HG03558 (cell line): ENCODE data around the gene CSGALNACT2.

ENCODE experiments used
- ATAC-seq: cut with Tn5 transposase; IDR thresholded peaks from one replicate; pipeline ENCODE4 v1.9.1; 2021; ENCODE audit warnings: moderate number of reproducible peaks; ENCODE audit not compliant: unreplicated experiment; ENCODE audit errors: extremely low read depth

The CSGALNACT2 gene

DNA sequence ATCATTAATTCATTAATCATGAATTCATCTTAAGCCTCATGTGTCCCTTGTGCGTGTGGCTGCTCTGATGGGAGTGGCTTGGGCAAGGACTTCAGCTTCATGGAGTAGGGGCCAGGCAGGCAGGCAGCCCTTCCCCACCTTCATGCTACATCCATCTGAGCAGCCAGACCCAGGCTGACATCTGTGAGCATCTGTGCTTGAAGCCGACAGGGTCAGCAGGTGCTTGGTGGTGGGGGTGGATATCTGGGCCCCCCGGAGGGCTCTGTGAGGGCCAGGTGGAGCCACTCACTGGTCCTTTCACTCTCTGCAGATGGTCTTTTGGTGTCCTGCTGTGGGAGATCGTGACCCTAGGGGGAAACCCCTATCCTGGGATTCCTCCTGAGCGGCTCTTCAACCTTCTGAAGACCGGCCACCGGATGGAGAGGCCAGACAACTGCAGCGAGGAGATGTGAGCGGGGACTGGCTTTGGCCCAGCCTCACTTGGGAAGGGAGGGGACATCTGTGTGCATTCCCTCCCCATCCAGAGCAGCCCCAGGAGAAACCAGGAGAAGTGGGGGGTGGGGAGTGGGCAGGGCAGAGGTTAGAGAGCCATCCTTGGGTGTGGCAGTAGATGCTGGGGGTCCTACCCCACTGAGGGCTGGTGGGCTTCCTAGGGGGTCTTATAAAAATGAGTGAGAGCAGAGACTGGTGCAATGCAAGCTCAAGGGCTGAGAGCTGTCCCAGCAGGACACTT is 14.7 kb upstream of the CSGALNACT2 start:
- no peak for ATAC-seq

DNA sequence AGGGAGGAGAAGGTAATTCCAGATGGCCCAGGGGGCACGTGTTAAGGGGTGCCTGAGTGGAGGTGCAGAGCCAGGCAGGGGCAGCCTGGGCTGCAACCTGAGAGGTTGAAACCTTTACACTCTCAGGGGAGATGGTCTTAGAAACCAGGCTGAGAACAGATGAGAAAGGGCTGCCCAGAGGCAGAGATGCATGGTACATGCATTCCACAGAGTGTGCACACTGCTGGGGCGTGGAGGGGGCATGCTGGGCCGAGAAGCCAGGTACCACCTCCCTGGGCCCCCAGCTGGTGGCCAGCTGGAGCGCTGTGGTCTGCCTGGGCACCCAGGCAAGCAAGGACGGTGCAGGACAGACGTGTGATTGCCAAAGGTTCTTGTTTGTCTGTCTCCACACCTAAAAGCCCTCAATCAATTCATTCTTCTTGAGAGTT is 14.1 kb upstream of the CSGALNACT2 start:
- ATAC-seq = no peak

DNA sequence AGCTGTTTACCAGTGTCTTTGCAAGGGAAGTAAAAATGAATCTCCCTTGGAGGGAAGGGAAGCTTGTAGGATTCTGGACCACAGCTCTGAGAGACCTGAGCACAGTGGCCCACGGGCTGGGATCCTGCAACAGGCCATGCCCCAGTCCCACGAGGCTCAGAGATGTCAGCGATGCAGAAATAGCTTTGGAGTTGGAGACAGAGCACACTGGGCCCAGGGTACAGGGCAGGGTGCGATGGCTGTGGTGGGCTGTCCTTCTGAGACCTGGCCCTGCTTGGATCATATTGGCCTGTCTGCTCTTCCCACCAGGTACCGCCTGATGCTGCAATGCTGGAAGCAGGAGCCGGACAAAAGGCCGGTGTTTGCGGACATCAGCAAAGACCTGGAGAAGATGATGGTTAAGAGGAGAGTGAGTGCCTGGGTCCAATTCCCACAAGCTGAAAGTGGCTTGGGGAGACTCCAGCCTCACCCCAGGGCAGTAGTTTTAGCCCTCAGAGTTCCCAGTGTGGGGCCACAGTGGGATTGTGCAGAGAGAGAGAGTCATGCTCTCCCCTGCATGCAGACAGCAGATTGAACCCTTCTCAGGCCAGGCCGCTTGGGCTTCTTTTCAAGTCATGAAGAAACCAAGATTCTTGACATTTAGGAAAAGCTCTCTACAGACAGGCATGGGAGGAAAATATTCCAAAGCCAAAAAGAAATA is 13.5 kb upstream of the CSGALNACT2 start:
- ATAC-seq = no peak

DNA sequence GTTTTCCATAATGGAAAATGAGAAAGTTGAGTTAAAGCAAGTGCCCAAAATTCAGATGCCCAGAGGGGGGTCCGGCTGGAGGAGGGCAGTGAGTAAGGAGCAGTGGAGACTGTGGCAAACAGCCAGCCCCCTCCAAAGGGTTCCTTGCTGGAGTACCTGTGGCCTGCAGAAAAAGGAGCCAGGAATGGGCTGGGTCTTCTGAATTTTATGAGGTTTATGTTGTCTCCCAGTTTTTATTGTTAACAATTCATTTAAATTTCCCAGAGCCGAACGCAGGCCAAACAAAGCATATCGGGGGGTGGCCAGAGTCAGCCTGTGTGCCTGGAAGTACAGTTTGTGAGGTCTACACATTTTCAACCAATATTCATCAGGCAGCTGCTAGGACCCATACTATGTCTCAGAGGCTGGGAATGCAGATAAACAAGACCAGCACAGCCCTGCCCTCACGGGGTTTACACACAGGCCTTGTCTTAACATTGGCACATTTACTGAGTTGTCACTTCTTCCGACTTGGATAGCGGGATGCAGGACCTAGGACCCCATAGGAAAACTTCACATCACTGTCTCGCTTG is 12.9 kb upstream of the CSGALNACT2 start:
- no peak for ATAC-seq

DNA sequence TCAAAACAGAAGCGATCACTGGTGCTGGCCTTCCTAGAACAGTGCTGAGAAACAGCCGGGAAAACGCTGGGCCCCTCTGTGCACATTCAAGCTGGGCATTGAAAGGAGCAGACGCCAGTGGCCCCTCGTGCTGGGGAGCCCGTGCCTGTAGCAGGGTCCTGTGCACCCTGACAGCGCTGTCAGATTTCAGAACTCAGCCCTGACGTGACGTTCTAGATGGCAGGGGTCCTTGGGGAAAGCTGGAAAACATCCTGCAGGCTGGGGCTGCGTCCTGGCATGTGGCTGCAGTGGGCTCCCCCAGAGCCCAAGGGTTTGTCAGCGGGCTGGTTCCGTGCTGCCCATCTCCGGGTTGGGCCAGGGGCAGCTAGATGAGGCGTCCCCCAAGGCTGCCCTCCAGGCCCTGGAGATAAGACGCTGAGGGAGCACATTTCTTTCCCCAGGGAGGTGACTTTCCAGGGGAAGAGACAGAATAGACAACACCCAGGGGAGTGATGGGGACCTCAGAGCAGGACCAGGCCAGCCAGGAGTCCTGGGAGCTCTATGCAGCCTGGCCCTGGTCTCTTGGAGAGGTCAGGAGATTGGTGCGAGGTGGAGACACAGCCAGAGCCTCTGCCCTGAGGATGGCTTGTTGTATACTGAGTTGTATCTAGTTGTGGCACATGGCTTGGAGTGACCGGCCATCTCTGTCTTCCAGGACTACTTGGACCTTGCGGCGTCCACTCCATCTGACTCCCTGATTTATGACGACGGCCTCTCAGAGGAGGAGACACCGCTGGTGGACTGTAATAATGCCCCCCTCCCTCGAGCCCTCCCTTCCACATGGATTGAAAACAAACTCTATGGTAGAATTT is 12.1 kb upstream of the CSGALNACT2 start:
- ATAC-seq = no peak

DNA sequence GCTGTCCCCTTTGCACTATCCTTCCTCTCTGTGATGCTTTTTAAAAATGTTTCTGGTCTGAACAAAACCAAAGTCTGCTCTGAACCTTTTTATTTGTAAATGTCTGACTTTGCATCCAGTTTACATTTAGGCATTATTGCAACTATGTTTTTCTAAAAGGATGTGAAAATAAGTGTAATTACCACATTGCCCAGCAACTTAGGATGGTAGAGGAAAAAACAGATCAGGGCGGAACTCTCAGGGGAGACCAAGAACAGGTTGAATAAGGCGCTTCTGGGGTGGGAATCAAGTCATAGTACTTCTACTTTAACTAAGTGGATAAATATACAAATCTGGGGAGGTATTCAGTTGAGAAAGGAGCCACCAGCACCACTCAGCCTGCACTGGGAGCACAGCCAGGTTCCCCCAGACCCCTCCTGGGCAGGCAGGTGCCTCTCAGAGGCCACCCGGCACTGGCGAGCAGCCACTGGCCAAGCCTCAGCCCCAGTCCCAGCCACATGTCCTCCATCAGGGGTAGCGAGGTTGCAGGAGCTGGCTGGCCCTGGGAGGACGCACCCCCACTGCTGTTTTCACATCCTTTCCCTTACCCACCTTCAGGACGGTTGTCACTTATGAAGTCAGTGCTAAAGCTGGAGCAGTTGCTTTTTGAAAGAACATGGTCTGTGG is 11.4 kb upstream of the CSGALNACT2 start:
- ATAC-seq = no peak

DNA sequence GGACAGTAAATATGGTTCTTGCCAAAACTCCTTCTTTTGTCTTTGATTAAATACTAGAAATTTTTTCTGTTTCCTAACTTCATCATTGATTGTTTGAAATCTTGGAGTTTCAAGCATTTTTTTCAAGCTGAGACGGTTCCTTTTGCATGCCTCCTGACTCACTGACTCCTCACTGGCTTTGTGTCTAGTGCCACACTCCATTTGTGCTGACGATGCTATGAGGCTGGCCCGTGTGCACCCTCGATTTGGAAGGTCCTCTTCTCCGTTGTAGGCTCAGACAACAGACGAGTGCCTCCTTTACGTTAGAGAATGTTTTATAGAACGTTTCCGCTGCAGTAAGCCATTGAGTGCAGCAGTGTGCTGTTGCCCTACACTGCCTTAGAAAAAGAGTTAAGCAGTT is 10.8 kb upstream of the CSGALNACT2 start:
- ATAC-seq = no peak

DNA sequence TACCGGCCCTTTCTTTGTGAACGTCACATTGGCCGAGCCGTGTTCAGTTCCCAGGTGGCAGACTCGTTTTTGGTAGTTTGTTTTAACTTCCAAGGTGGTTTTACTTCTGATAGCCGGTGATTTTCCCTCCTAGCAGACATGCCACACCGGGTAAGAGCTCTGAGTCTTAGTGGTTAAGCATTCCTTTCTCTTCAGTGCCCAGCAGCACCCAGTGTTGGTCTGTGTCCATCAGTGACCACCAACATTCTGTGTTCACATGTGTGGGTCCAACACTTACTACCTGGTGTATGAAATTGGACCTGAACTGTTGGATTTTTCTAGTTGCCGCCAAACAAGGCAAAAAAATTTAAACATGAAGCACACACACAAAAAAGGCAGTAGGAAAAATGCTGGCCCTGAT is 9.9 kb upstream of the CSGALNACT2 start:
- no peak for ATAC-seq

DNA sequence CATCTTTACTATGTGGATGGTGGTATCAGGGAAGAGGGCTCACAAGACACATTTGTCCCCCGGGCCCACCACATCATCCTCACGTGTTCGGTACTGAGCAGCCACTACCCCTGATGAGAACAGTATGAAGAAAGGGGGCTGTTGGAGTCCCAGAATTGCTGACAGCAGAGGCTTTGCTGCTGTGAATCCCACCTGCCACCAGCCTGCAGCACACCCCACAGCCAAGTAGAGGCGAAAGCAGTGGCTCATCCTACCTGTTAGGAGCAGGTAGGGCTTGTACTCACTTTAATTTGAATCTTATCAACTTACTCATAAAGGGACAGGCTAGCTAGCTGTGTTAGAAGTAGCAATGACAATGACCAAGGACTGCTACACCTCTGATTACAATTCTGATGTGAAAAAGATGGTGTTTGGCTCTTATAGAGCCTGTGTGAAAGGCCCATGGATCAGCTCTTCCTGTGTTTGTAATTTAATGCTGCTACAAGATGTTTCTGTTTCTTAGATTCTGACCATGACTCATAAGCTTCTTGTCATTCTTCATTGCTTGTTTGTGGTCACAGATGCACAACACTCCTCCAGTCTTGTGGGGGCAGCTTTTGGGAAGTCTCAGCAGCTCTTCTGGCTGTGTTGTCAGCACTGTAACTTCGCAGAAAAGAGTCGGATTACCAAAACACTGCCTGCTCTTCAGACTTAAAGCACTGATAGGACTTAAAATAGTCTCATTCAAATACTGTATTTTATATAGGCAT is 9.1 kb upstream of the CSGALNACT2 start:
- peak; percentile 79 for ATAC-seq

DNA sequence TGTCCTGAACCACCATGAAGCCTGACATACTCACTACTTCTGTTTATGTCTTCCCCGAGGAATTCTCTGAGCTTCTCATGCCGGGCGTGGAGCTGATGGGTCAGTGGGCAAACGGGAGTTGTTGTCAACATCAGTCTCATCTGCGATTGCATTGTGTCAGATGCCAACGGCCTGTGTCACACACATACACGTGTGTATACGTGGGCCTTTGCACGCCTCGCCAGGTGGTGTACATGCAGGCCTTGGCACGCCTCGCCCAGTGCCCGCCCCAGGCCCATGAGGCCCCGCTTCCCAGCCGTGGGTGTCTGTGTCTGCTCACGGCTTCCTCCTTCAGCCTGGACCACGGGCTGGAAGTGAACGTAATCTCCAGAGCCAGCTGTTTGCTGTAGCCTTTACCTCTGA is 7.5 kb upstream of the CSGALNACT2 start:
- no peak for ATAC-seq

DNA sequence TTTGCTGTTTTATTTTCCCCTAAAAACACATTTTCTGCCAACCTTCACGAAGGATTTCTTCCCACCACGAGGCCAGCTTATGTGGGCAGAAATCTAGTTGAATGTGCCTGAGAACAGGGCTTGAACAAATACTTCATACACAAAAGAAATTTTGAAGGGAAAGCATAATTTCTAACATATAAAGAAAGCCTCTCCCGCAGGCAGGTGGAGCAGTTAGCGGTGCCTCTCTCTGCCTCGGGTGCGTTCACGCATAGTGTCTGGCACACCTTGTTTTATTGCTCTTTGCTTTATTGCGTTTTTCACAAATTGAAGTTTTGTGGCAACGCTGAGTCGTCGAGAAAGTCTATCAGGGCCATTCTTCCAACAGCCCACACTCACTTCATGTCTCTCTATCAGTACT is 7.0 kb upstream of the CSGALNACT2 start:
- ATAC-seq = no peak

DNA sequence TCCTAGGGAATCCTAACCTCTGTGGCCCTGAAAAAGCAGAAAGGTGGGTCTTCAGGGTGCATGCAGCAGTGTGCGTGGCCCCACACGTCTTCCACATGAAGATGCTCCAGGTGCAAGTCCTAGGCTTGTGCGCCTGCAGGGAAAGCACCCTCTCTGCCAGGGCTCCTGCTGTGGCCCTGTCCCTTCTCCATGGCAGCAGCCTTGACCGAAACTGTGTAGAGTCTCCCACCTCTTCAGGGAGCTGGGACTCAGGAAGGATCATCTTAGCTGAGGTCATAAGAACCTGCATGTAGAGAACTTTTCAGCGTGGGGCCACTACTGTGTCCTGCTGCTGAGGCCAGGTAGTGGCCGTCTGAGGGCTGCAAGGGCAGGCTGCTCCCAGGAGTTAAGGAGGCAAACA is 6.3 kb upstream of the CSGALNACT2 start:
- no peak for ATAC-seq

DNA sequence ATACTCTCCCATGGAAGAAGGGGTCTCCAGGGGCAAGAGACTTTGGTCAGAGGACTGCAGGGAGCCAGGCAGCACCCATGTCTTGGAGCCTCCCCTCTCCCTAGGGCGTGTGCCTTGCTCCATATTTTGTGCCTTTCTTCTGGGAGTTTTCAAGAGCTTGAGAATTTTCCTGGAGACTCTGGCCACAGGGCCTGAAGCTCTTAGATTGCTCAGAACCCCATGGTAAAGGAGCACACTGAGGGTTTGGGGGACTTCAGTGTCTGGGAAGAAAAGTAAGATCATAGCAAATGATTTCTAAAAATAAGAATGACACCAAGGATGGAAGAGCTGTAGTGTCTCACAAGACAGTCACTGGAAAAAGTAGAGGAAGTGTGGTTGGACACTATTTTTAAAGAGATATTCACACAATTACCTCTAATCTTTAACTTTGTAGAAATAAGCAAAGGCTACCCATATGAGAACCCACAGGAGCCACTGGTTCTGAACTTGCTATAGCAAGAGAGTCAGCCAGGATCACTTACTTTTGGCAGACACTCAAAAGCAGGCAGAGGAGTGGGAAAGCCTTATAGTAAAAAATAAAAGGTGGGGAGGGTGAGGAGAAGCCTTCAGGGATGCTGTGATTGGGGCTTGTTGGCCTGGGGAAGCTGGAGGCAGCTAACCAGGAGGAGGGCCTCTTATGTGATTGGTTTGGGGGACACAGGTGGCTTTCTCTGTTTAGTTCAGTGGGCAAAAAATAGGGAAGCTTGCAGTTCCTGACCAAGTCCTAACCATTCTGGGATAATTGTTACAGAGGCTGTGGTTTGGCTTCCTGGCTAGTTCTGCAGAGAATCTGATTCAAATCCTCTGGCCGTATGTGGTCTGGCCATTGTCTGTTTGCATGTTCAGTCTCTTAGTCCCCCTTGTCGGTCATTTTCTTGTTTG is 5.1 kb upstream of the CSGALNACT2 start:
- ATAC-seq = no peak

DNA sequence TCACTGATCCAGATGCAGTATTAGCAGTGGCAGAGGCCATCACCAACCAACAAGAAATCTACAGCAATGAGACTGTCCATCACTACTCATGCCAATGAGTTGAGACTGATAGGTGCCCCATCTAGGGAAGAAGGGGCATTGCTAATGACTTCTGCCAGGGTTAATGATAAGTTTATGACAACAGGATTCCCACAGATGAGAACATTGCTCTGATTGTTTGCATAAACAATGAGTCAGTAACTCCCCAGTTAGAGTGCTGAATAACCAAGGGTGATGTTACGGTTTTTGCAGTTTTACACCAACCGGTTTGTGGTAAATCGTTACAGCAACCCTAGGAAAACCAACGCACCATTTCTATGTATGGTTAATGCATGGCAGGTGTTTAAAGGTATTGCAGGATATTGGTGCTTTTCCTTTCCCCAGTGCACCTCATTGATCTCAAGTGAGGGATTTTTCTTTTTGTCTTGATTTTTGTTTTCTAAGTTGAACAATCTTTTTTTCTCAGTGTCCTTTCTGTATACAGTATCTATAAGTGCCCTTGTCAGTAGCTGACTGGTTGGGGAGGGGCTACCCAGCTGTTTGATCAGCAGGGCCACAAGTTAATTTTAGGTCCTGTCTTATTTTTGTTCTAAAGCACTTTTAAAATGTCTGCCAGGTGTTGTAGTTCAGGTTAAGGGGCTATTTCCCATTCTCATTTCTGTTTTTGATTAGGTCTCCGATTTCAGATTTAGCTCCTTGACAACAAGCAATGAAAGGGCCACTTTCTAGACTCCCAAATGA is 3.9 kb upstream of the CSGALNACT2 start:
- ATAC-seq = no peak

DNA sequence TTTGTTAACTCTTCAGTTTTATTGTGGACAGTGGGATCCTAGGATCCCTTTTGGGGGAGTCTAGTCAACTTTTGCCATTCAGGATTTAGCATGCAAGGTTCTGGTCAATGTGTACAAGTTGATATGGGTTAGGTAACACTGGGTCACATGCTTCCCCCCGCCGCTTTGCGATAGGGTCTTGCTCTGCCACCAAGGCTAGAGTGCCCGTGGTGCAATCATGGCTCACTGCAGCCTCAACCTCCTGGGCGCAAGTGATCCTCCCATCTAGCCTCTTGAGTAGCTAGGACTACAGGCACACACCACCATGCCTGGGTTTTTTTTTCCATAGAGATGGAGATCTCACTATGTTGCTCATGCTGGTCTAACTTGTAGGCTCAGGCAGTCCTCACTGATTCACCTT is 3.2 kb upstream of the CSGALNACT2 start:
- ATAC-seq = no peak

DNA sequence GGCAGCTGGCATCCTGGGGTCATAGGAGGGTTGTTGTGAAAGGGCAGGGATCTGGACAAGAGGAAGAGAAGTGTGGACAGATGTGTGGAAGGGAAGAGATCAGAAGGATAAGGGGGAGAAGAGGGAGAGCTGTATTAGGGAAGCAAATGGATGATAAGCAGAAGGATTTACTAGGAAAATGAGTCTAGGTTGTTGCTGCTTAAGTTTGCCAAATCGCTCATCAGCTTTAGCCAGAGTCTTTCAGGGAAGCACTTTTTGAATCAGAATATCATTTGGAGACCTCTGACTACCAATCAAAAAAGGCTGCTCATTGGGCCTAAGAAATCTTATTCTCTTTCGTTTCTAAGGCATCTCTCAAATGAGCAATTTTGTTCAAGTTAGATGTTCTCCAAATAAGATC is 2.6 kb upstream of the CSGALNACT2 start:
- ATAC-seq = no peak

DNA sequence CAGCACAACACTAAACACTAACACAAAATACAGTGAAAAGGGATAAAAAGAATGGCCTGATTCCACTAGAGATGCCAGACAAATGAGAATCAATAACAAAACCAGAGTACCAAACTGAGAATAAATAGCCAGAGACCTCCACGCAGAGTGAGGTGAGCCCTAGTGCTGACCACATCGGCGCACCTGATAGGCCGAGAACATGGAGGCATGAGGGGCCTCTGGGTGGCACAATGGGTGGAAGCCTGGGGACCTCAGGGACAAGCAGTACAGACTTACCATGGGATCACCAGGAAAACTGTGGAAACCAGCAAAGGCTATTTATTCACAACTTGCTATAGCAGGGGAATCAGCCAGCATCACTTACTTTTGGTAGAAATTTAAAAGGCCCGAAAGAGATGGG is 1.8 kb upstream of the CSGALNACT2 start:
- ATAC-seq = no peak
